DMS153 (cell line): Measurements from ENCODE around the gene GLP2R.

ENCODE experiments used
- DNase-seq: peaks from one replicate; lab custom pipeline; 2025; lab: John Stamatoyannopoulos, UW

The GLP2R gene

GRCh38 chr17:9855036-9855435 lies 29.3 kb downstream of the GLP2R start:
- no peak for DNase-seq

GRCh38 chr17:9859781-9860180 lies 34.1 kb downstream of the GLP2R start:
- DNase-seq: no peak

- no peak for DNase-seq
Measured at GRCh38 chr17:9860851-9861250, 35.1 kb downstream of the GLP2R start.

GRCh38 chr17:9862220-9862619 lies 36.5 kb downstream of the GLP2R start:
- DNase-seq: no peak

GRCh38 chr17:9862949-9863348 lies 37.2 kb downstream of the GLP2R start:
- DNase-seq: no peak

GRCh38 chr17:9865586-9865985 lies 39.9 kb downstream of the GLP2R start:
- DNase-seq: no peak

- no peak for DNase-seq
Measured at GRCh38 chr17:9868552-9868951, 42.8 kb downstream of the GLP2R start.

GRCh38 chr17:9872852-9873251 lies 47.1 kb downstream of the GLP2R start:
- DNase-seq: no peak

GRCh38 chr17:9874722-9875121 lies 49.0 kb downstream of the GLP2R start:
- no peak for DNase-seq

GRCh38 chr17:9875441-9875840 lies 49.7 kb downstream of the GLP2R start:
- no peak for DNase-seq

GRCh38 chr17:9878356-9878755 lies 52.6 kb downstream of the GLP2R start:
- no peak for DNase-seq

GRCh38 chr17:9878786-9879525 lies 53.2 kb downstream of the GLP2R start:
- no peak for DNase-seq

- no peak for DNase-seq
Measured at GRCh38 chr17:9880582-9880999, 54.9 kb downstream of the GLP2R start.

- no peak for DNase-seq
Measured at GRCh38 chr17:9883451-9883850, 57.7 kb downstream of the GLP2R start.

GRCh38 chr17:9886141-9886930 lies 60.6 kb downstream of the GLP2R start:
- no peak for DNase-seq

- DNase-seq: no peak
Measured at GRCh38 chr17:9887508-9887907, 61.8 kb downstream of the GLP2R start.

GRCh38 chr17:9890124-9890523 lies 64.4 kb downstream of the GLP2R start:
- DNase-seq: no peak

GRCh38 chr17:9893411-9894012 lies 67.8 kb downstream of the GLP2R start:
- no peak for DNase-seq

GRCh38 chr17:9894231-9894630 lies 68.5 kb downstream of the GLP2R start:
- DNase-seq: no peak

- DNase-seq: no peak
Measured at GRCh38 chr17:9895923-9896322, 70.2 kb downstream of the GLP2R start.

GRCh38 chr17:9897372-9897968 lies 71.7 kb downstream of the GLP2R start:
- no peak for DNase-seq

GRCh38 chr17:9898812-9899211 lies 73.1 kb downstream of the GLP2R start:
- DNase-seq: no peak
